Lower lobe of right lung (tissue), 2 donors: ENCODE data around the gene UBE2G1. TPM values are rescaled to one million over a fixed set of nuclear protein-coding genes. Genes with fewer than 3 reads are reported as not detected.

Experiments used
- ATAC-seq, 2 donors: fragments of 200-7000 bp; cut with Tn5 transposase; one replicate each; pipeline ENCODE4 v1.9.1; 2020 to 2022; ENCODE audit warnings: mild to moderate bottlenecking in 2 of 2, moderate library complexity in 2 of 2
- DNase-seq: peaks from one replicate; pipeline ENCODE4 v3.0.0-alpha.2; 2020
- H3K27ac ChIP-seq: fragments of 200-600 bp; one replicate; pipeline ENCODE4 v1.8.0; 2022
- H3K27me3 ChIP-seq: fragments of 200-600 bp; one replicate; pipeline ENCODE4 v1.8.0; 2022; ENCODE audit warnings: low read depth
- H3K36me3 ChIP-seq: fragments of 200-600 bp; one replicate; pipeline ENCODE4 v1.8.0; 2022; ENCODE audit warnings: mild to moderate bottlenecking
- H3K4me1 ChIP-seq: fragments of 200-600 bp; one replicate; pipeline ENCODE4 v1.8.0; 2022
- H3K4me3 ChIP-seq: fragments of 200-600 bp; one replicate; pipeline ENCODE4 v1.8.0; 2022; ENCODE audit warnings: mild to moderate bottlenecking
- H3K9me3 ChIP-seq: fragments of 200-600 bp; one replicate; pipeline ENCODE4 v1.8.0; 2022
- intact Hi-C: fragments of 100-400 bp; cut with DNase I; formaldehyde crosslinking; loops from one replicate; pipeline ENCODE4 v1.11.0; 2022
- total RNA-seq: library from RNA; stranded (reverse); fragmentation: NEBNext Ultra II Directional; extraction: Animal tissue kit (Norgen Biotek cat#: 25700); gene quantifications from one replicate; pipeline ENCODE4 v1.2.1, GENCODE V29; 2021
- TF ChIP-seq, protein P1 (sequence below): fragments of 200-600 bp; IDR thresholded peaks from one replicate; pipeline ENCODE4 v1.8.0; 2022; ENCODE audit warnings: antibody characterized with exemption, mild to moderate bottlenecking
- donor health status: DM: no; HTN: yes; CAD: no; lungs with severe emphysema.

The UBE2G1 gene
- total RNA-seq, 1 donor from 2014 or later = 42.5 TPM

DNA sequence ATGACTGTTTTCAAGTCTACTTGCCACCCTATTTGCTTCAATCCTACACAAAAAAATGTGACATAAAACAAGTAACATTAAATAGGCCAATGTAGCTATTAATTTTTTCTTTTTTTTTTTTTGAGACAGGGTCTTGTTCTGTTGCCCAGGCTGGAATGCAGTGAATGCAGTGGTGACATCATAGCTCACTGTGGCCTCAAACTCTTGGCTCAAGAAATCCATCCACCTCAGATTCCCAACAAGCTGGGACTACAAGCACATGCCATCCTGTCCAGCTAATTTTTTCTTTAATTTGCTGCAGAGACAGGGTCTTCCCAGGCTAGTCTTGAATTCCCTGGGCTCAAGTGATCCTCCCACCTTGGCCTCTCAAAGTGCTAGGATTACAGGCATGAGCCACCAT lies 132.1 kb downstream of the UBE2G1 start:
- TF ChIP-seq, protein P1, sequence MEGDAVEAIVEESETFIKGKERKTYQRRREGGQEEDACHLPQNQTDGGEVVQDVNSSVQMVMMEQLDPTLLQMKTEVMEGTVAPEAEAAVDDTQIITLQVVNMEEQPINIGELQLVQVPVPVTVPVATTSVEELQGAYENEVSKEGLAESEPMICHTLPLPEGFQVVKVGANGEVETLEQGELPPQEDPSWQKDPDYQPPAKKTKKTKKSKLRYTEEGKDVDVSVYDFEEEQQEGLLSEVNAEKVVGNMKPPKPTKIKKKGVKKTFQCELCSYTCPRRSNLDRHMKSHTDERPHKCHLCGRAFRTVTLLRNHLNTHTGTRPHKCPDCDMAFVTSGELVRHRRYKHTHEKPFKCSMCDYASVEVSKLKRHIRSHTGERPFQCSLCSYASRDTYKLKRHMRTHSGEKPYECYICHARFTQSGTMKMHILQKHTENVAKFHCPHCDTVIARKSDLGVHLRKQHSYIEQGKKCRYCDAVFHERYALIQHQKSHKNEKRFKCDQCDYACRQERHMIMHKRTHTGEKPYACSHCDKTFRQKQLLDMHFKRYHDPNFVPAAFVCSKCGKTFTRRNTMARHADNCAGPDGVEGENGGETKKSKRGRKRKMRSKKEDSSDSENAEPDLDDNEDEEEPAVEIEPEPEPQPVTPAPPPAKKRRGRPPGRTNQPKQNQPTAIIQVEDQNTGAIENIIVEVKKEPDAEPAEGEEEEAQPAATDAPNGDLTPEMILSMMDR = no peak
- H3K4me1 ChIP-seq = peaks cover 29% of the 10 kb centered on the region
- no peak for DNase-seq
- ATAC-seq = no peak
- H3K4me3 ChIP-seq = no peak overlapping the region
- no peaks in the 10 kb centered on the region for H3K9me3 ChIP-seq
- H3K27me3 ChIP-seq = no peaks in the 10 kb centered on the region
- H3K36me3 ChIP-seq = peaks cover 72% of the 10 kb centered on the region
- no peak overlapping the region for H3K27ac ChIP-seq
- intact Hi-C loops = no loop called here

DNA sequence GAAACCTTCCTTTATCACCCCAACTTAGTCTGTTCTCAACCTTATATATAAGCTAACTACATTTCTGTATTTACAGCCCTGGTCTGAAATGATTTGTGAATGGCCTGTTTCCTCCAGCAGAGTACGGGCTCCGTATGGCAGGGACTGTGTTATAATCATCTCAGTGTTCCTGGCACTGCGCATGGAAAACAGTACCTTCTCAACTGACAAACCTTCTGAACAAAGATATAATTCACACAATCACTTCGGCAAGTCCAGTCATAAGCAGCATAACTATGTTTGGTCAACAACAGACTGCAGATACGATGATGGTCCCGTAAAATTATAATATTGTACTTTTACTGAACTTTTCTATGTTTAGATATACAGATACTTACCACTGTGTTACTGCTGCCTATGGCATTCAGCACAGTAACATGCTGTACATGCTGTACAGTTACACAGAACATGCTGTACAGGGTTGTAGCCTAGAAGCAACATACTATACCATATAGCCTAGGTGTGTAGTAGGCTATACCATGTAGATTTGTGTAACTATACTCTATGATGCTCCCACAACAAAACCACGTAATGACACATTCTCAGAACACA lies 132.7 kb downstream of the UBE2G1 start:
- intact Hi-C loops = no loop called here

DNA sequence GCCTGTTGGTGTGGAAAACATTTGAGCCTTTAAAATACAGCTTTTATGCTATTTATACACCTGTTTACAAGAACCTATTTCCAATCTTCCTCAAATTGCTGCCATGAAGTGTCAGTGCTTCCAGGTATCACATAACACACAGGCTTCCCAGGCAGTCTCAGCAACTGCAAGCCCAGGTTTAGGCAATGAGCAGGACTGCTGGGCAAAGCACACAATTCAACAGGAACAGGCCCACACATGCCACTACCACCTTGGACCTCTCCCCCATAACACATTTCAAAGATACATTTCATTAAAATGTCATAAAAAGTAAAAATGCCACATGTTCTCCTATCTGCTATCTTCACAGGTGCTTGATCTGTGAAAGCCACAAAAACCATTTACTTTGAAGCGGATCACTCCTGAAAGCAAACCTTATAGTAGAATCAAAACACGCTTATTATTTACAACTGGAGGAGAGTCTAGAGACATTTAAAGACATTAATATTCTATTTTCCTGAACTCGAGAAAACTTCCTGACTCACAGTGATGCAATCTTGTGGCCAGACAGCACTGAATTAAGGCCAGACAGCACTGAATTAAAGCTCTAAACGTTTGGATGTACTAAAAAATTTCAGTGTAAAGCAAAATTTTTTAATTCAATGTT lies 134.2 kb downstream of the UBE2G1 start:
- H3K36me3 ChIP-seq = peaks cover 53% of the 10 kb centered on the region
- TF ChIP-seq, protein P1 = no peak
- no peaks in the 10 kb centered on the region for H3K27me3 ChIP-seq
- H3K4me1 ChIP-seq = peaks cover 36% of the 10 kb centered on the region
- no peak overlapping the region for H3K27ac ChIP-seq
- intact Hi-C loops = no loop called here
- no peak for DNase-seq
- H3K9me3 ChIP-seq = no peaks in the 10 kb centered on the region
- no peak overlapping the region for H3K4me3 ChIP-seq
- ATAC-seq = no peak

More for the DNA sequence above, 132.7 kb downstream of the UBE2G1 start:
- Histone ChIP-seq H3K27me3 (no peaks in the 10 kb centered on the region), H3K4me3 (no peak overlapping the region), H3K27ac (no peak overlapping the region), H3K9me3 (no peaks in the 10 kb centered on the region), H3K4me1 (peaks cover 35% of the 10 kb centered on the region), H3K36me3 (peaks cover 66% of the 10 kb centered on the region)
- no peak for DNase-seq
- no peak for ATAC-seq
- TF ChIP-seq, protein P1 = no peak

DNA sequence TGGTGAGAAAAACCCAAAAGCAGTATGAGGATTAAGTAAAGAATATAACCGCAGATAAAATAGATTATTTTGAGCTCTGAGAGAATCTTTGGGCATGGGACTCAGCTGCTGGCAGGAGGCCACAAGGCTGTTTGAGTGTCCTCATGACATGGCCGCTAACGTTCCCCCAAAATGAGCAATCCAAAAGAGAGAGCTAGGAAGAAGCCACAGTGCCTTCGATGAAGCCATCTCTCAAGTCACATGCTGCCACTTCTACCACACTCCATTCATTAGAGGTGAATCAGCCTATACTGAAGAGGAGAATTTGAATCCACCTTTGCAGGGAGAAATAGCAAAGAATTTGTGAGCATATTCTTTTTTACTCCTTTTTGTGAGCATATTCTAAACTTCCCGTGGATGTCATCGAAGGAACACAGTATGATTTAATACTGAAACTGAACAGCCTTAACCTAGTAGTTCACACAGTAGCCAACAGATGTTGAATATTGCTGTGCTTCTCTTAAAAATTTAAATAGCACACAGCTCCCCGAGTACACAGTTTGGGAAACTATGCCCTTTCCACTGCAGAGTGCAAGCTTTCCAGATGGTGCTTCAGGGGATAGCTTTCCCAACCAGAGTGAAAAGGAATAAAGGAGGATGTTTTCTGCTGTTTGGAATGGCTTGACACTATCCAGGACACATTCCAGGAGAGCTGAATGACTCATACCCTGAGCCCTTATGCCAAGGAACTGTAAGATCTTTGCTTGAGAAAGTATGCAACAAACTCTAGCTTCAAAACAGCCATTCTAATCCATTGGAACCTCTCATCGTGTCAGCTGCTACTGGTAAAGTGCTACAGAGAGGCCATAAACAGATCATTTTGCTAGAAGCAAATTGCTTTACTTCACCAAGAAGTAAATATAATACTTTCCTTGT lies 136.6 kb downstream of the UBE2G1 start:
- no peaks in the 10 kb centered on the region for H3K27me3 ChIP-seq
- peak; percentile 96 to 97 for ATAC-seq
- H3K36me3 ChIP-seq = peaks cover 53% of the 10 kb centered on the region
- DNase-seq = no peak
- no peaks in the 10 kb centered on the region for H3K9me3 ChIP-seq
- no peak overlapping the region for H3K4me3 ChIP-seq
- H3K4me1 ChIP-seq = peaks cover 36% of the 10 kb centered on the region
- TF ChIP-seq, protein P1 = no peak
- intact Hi-C loops = no loop called here
- peak overlapping the region; percentile 58 for H3K27ac ChIP-seq

DNA sequence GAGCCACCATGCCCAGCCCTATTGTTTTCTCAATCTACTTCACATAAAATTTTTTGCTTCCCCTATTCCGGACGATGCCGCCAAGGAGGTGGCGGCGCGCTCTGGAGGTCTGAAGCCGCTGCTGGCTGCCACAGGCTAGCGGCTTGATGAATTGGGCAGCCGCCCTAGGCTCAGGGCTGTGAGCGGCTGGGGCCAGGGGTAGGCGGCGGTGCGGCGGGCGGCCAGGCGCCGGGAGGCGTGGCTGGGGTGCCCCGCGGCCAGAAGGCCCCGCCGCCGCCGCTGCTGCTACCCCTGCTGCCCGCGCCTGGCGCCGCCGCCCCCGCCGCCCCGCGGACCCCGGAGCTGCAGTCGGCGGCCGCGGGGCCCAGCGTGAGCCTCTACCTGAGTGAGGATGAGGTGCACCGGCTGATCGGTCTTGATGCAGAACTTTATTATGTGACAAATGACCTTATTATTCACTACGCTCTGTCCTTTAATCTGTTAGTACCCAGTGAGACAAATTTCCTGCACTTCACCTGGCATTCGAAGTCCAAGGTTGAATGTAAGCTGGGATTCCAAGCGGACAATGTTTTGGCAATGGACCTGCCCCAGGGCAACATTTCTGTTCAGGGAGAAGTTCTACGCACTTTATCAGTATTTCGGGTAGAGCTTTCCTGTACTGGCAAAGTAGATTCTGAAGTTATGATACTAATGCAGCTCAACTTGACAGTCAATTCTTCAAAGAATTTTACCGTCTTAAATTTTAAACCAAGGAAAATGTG lies 144.4 kb downstream of the UBE2G1 start:
- no peak for DNase-seq
- TF ChIP-seq, protein P1 = no peak
- Histone ChIP-seq H3K4me3 (no peak overlapping the region), H3K36me3 (peaks cover 25% of the 10 kb centered on the region), H3K27me3 (no peaks in the 10 kb centered on the region), H3K27ac (no peak overlapping the region), H3K9me3 (no peaks in the 10 kb centered on the region), H3K4me1 (peaks cover 6% of the 10 kb centered on the region)
- ATAC-seq = no peak
- intact Hi-C loops = no loop called here
